Measurements from ENCODE around the gene CHRNA1.

Gene CHRNA1

DNA sequence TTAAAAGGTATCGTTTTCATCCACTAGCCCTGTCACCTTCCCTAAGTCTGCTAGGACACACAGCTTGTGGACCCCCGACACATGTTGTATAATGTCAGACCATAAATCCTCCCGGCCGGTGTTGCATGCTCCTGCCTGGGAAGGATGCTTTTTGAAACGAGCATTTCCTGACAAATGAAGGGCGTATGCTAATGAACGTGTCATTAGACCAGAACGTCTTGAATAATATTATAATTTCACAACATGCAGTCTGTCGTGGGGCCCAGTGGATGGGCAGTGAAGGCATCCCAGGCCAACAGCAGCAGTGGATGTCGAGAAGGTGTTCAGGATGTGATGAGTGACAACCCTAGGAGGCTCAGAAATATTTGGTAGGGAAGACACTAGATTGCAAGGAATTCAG is 7.5 kb downstream of the CHRNA1 start:
- peaks cover 9% of the 10 kb centered on the region for H3K4me1 ChIP-seq (ENCODE audit: control insufficient read depth, insufficient read depth, low read depth, low read length)

DNA sequence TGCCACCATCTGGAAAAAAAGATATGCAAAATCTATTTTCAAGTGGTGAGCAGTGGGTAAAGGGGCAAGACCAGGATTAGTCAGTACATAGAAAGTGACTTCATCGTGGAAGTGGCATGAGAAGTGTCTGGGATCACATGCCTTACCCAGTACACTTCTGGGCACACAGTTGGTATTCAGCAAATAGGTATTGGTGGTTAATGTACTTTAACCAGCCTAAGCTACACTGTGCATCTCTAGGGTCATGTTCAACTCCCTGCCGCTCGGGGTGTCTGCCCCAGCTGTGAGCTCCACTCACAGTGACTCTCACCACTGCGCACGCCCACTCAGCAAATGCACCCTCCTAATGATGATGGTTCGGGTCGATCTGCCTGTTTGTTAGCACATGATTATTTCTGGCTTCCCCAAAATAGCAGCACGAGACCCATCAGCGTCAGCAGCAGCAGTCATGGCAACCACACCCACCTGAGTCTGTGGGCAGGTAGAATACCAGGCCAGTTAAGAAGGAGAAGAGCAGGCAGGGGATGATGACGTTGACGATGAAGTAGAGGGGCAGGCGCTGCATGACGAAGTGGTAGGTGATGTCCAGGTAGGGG is 11.1 kb downstream of the CHRNA1 start:
- no peaks in the 10 kb centered on the region for H3K36me3 ChIP-seq (ENCODE audit: control insufficient read depth in 1 of 2, insufficient read depth in 2 of 2, low read depth in 1 of 2, low read length in 2 of 2)
- no peak overlapping the region for H3K4ac ChIP-seq (ENCODE audit: low read depth in 1 of 2, low read length in 2 of 2)
- no peaks in the 10 kb centered on the region for H3K79me1 ChIP-seq (replicated peaks; ENCODE audit: low read length, poor library complexity, severe bottlenecking)
- H3K18ac ChIP-seq (ENCODE audit: low read depth in 1 of 2, low read length in 2 of 2), result no peak overlapping the region
- no peak overlapping the region for H4K8ac ChIP-seq (ENCODE audit: low read length)
- no peak overlapping the region for H3K9ac ChIP-seq (ENCODE audit: low read length)
- H2BK120ac ChIP-seq (ENCODE audit: low read depth, low read length), result no peak overlapping the region
- peaks cover 0 to 36% of the 10 kb centered on the region in 2 experiments for H3K27me3 ChIP-seq (ENCODE audit: control insufficient read depth in 1 of 2, insufficient read depth in 1 of 2, low read length in 2 of 2)
- no peak overlapping the region for H2AFZ ChIP-seq (ENCODE audit: low read depth, low read length)
- no peak overlapping the region for H2AK5ac ChIP-seq (ENCODE audit: low read length, severe bottlenecking)
- H3K27ac ChIP-seq (ENCODE audit: low read length, poor library complexity, severe bottlenecking), result no peak overlapping the region
- 95% methylated on average over 13 of the region's 13 CpGs for WGBS
- H3K4me3 ChIP-seq (ENCODE audit: insufficient read depth in 1 of 2, low read depth in 1 of 2, low read length in 2 of 2), result no peak overlapping the region
- peaks cover 9% of the 10 kb centered on the region for H3K4me1 ChIP-seq (ENCODE audit: control insufficient read depth, insufficient read depth, low read depth, low read length)
- H2BK12ac ChIP-seq (ENCODE audit: low read length in 2 of 2), result no peak overlapping the region
- H3K4me2 ChIP-seq (ENCODE audit: low read length, poor library complexity, severe bottlenecking), result no peak overlapping the region
- no peak overlapping the region for H3K14ac ChIP-seq (ENCODE audit: low read length in 2 of 2)
- H4K91ac ChIP-seq (ENCODE audit: low read length), result no peak overlapping the region
- H3K9me3 ChIP-seq (ENCODE audit: control insufficient read depth, low read length), result no peaks in the 10 kb centered on the region
- H2BK15ac ChIP-seq (ENCODE audit: low read depth, poor library complexity, severe bottlenecking), result no peak overlapping the region
- no peak overlapping the region for H3K23ac ChIP-seq (ENCODE audit: low read length in 2 of 2)
- H2BK5ac ChIP-seq (ENCODE audit: low read depth, low read length, poor library complexity, severe bottlenecking), result no peak overlapping the region
- DNase-seq, result no peak

More for the DNA sequence above, 7.5 kb downstream of the CHRNA1 start:
- Histone ChIP-seq H3K4me3 (ENCODE audit: insufficient read depth in 1 of 2, low read depth in 1 of 2, low read length in 2 of 2) (no peak overlapping the region), H2BK5ac (ENCODE audit: low read depth, low read length, poor library complexity, severe bottlenecking) (no peak overlapping the region), H2AK5ac (ENCODE audit: low read length, severe bottlenecking) (no peak overlapping the region), H4K91ac (ENCODE audit: low read length) (no peak overlapping the region), H4K8ac (ENCODE audit: low read length) (no peak overlapping the region), H3K4me2 (ENCODE audit: low read length, poor library complexity, severe bottlenecking) (no peak overlapping the region), H3K27ac (ENCODE audit: low read length, poor library complexity, severe bottlenecking) (no peak overlapping the region), H3K18ac (ENCODE audit: low read depth in 1 of 2, low read length in 2 of 2) (no peak overlapping the region), H2BK120ac (ENCODE audit: low read depth, low read length) (no peak overlapping the region), H2BK12ac (ENCODE audit: low read length in 2 of 2) (no peak overlapping the region), H3K4ac (ENCODE audit: low read depth in 1 of 2, low read length in 2 of 2) (no peak overlapping the region), H2AFZ (ENCODE audit: low read depth, low read length) (no peak overlapping the region), H3K9me3 (ENCODE audit: control insufficient read depth, low read length) (no peaks in the 10 kb centered on the region), H3K23ac (ENCODE audit: low read length in 2 of 2) (no peak overlapping the region), H3K9ac (ENCODE audit: low read length) (no peak overlapping the region), H3K27me3 (ENCODE audit: control insufficient read depth in 1 of 2, insufficient read depth in 1 of 2, low read length in 2 of 2) (peaks cover 0 to 35% of the 10 kb centered on the region in 2 experiments), H2BK15ac (ENCODE audit: low read depth, poor library complexity, severe bottlenecking) (no peak overlapping the region), H3K36me3 (ENCODE audit: control insufficient read depth in 1 of 2, insufficient read depth in 2 of 2, low read depth in 1 of 2, low read length in 2 of 2) (no peaks in the 10 kb centered on the region), H3K79me1 (replicated peaks; ENCODE audit: low read length, poor library complexity, severe bottlenecking) (no peaks in the 10 kb centered on the region), H3K14ac (ENCODE audit: low read length in 2 of 2) (no peak overlapping the region)
- no peak for DNase-seq
- 87% methylated on average over 9 of the region's 10 CpGs for WGBS

DNA sequence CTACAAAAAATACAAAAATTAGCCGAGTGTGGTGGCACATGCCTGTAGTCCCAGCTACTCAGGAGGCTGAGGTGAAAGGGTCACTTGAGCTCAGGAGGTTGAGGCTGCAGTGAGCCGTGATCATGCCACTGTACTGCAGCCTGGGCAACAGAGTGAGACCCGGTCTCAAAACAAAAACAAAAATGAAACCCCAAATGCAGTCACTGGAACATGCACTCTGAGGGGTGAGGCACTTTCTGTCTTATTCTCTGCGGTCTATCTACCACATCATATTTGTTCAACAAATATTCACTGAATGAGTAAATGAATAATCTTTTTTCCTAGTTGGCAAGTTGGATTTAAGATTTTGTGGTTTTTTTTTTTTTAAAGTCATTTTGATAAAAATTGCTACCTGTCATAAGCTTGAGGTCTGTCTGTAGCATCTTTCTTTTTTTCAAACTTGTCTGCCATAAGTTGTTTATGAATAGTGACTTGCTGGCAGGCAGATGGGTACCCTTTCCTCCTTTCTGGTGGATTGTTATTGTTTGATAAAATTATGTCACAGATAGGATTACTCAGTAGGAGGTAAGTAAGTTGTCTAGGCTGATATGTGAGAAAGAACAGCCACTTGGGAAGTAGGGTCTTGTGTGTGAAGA is 11.8 kb downstream of the CHRNA1 start:
- WGBS, result 95% methylated on average over 2 of the region's 4 CpGs
- H4K8ac ChIP-seq (ENCODE audit: low read length), result no peak overlapping the region
- no peak overlapping the region for H4K91ac ChIP-seq (ENCODE audit: low read length)
- no peaks in the 10 kb centered on the region for H3K79me1 ChIP-seq (replicated peaks; ENCODE audit: low read length, poor library complexity, severe bottlenecking)
- no peak overlapping the region for H3K4me3 ChIP-seq (ENCODE audit: insufficient read depth in 1 of 2, low read depth in 1 of 2, low read length in 2 of 2)
- H3K14ac ChIP-seq (ENCODE audit: low read length in 2 of 2), result no peak overlapping the region
- H2BK15ac ChIP-seq (ENCODE audit: low read depth, poor library complexity, severe bottlenecking), result no peak overlapping the region
- H3K27ac ChIP-seq (ENCODE audit: low read length, poor library complexity, severe bottlenecking), result no peak overlapping the region
- no peak overlapping the region for H3K4me2 ChIP-seq (ENCODE audit: low read length, poor library complexity, severe bottlenecking)
- no peak overlapping the region for H2AK5ac ChIP-seq (ENCODE audit: low read length, severe bottlenecking)
- H2BK120ac ChIP-seq (ENCODE audit: low read depth, low read length), result no peak overlapping the region
- no peak overlapping the region for H3K4ac ChIP-seq (ENCODE audit: low read depth in 1 of 2, low read length in 2 of 2)
- H3K9me3 ChIP-seq (ENCODE audit: control insufficient read depth, low read length), result no peaks in the 10 kb centered on the region
- no peak overlapping the region for H3K18ac ChIP-seq (ENCODE audit: low read depth in 1 of 2, low read length in 2 of 2)
- no peak overlapping the region for H3K9ac ChIP-seq (ENCODE audit: low read length)
- H2AFZ ChIP-seq (ENCODE audit: low read depth, low read length), result no peak overlapping the region
- peaks cover 0 to 40% of the 10 kb centered on the region in 2 experiments for H3K27me3 ChIP-seq (ENCODE audit: control insufficient read depth in 1 of 2, insufficient read depth in 1 of 2, low read length in 2 of 2)
- no peak overlapping the region for H2BK5ac ChIP-seq (ENCODE audit: low read depth, low read length, poor library complexity, severe bottlenecking)
- peaks cover 9% of the 10 kb centered on the region for H3K4me1 ChIP-seq (ENCODE audit: control insufficient read depth, insufficient read depth, low read depth, low read length)
- DNase-seq, result no peak
- no peaks in the 10 kb centered on the region for H3K36me3 ChIP-seq (ENCODE audit: control insufficient read depth in 1 of 2, insufficient read depth in 2 of 2, low read depth in 1 of 2, low read length in 2 of 2)
- H2BK12ac ChIP-seq (ENCODE audit: low read length in 2 of 2), result no peak overlapping the region
- no peak overlapping the region for H3K23ac ChIP-seq (ENCODE audit: low read length in 2 of 2)

DNA sequence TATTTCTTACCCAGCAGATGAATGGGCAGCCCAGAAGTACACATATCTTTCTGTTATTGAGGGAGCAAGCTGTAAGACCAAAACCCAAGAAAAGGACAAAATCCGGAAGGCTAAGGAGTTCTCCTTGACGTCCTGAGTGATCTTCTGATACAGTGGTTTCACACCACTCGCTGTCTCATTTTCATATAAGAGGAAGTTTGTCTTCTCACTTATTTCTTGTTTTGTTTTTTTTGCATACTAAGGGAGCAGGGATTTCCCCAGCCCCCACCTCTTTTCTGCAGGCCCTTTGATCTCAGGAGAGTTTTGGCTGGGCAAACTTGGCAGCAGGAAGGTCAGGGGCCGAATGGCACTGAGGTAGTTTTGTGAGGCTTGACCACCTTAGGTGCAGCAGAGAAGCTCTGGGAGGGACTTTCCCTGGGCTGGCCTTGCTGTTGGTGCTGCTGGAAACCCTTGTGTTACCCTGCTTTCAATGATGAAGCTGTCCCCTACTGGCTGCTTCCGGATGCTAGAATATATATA is 13.3 kb downstream of the CHRNA1 start:
- WGBS, result 90% methylated on average over 4 of the region's 5 CpGs
- no peak overlapping the region for H2BK12ac ChIP-seq (ENCODE audit: low read length in 2 of 2)

More for the DNA sequence above, 13.3 kb downstream of the CHRNA1 start:
- H2AFZ ChIP-seq (ENCODE audit: low read depth, low read length), result no peak overlapping the region
- no peak overlapping the region for H4K91ac ChIP-seq (ENCODE audit: low read length)
- H3K27ac ChIP-seq (ENCODE audit: low read length, poor library complexity, severe bottlenecking), result no peak overlapping the region
- H3K4me3 ChIP-seq (ENCODE audit: insufficient read depth in 1 of 2, low read depth in 1 of 2, low read length in 2 of 2), result no peak overlapping the region
- H3K36me3 ChIP-seq (ENCODE audit: control insufficient read depth in 1 of 2, insufficient read depth in 2 of 2, low read depth in 1 of 2, low read length in 2 of 2), result no peaks in the 10 kb centered on the region
- H3K27me3 ChIP-seq (ENCODE audit: control insufficient read depth in 1 of 2, insufficient read depth in 1 of 2, low read length in 2 of 2), result peaks cover 0 to 36% of the 10 kb centered on the region in 2 experiments
- H3K79me1 ChIP-seq (replicated peaks; ENCODE audit: low read length, poor library complexity, severe bottlenecking), result no peaks in the 10 kb centered on the region
- H3K18ac ChIP-seq (ENCODE audit: low read depth in 1 of 2, low read length in 2 of 2), result no peak overlapping the region
- H2BK5ac ChIP-seq (ENCODE audit: low read depth, low read length, poor library complexity, severe bottlenecking), result no peak overlapping the region
- no peak overlapping the region for H4K8ac ChIP-seq (ENCODE audit: low read length)
- no peak overlapping the region for H3K14ac ChIP-seq (ENCODE audit: low read length in 2 of 2)
- no peak overlapping the region for H2BK120ac ChIP-seq (ENCODE audit: low read depth, low read length)
- H3K4ac ChIP-seq (ENCODE audit: low read depth in 1 of 2, low read length in 2 of 2), result no peak overlapping the region
- DNase-seq, result no peak
- peaks cover 9% of the 10 kb centered on the region for H3K4me1 ChIP-seq (ENCODE audit: control insufficient read depth, insufficient read depth, low read depth, low read length)
- no peak overlapping the region for H2BK15ac ChIP-seq (ENCODE audit: low read depth, poor library complexity, severe bottlenecking)
- H3K9ac ChIP-seq (ENCODE audit: low read length), result no peak overlapping the region
- no peak overlapping the region for H3K4me2 ChIP-seq (ENCODE audit: low read length, poor library complexity, severe bottlenecking)
- H3K23ac ChIP-seq (ENCODE audit: low read length in 2 of 2), result no peak overlapping the region
- no peak overlapping the region for H2AK5ac ChIP-seq (ENCODE audit: low read length, severe bottlenecking)
- H3K9me3 ChIP-seq (ENCODE audit: control insufficient read depth, low read length), result no peaks in the 10 kb centered on the region
